GM12878 (cell line): ENCODE data around the gene MEIOSIN. TPM values are rescaled to one million over a fixed set of nuclear protein-coding genes. Genes with fewer than 3 reads are reported as not detected.

ENCODE experiments used
- ATF3 ChIP-seq: IDR thresholded peaks from 2 replicates; pipeline ENCODE4 v1.6.1; 2011; ENCODE audit warnings: low read depth, mild to moderate bottlenecking, low read length, moderate library complexity, borderline replicate concordance; ENCODE audit errors: extremely low read depth
- BMI1 ChIP-seq: fragments of 450-650 bp; IDR thresholded peaks from 2 replicates; pipeline ENCODE4 v1.6.1; 2016; ENCODE audit warnings: mild to moderate bottlenecking, moderate library complexity, borderline replicate concordance
- DPF2 ChIP-seq: fragments of 450-650 bp; IDR thresholded peaks from 2 replicates; pipeline ENCODE4 v1.6.1; 2017; ENCODE audit warnings: mild to moderate bottlenecking
- E2F4 ChIP-seq: IDR thresholded peaks from 2 replicates; pipeline ENCODE4 v1.6.1; 2012; ENCODE audit warnings: low read depth, low read length, improper control_type of control experiment
- IKZF2 ChIP-seq, 2 experiments: fragments of 450-650 bp; IDR thresholded peaks; 2 replicates each; pipeline ENCODE4 v1.6.1; 2017; ENCODE audit warnings: mild to moderate bottlenecking in 2 of 2, moderate library complexity in 2 of 2
- MEF2B ChIP-seq: fragments of 450-650 bp; IDR thresholded peaks from 2 replicates; pipeline ENCODE4 v1.6.1; 2018; ENCODE audit warnings: mild to moderate bottlenecking, moderate library complexity; ENCODE audit not compliant: partially characterized antibody, poor library complexity, severe bottlenecking
- MTA3 ChIP-seq: IDR thresholded peaks from 2 replicates; pipeline ENCODE4 v1.6.1; 2012; ENCODE audit warnings: low read length, inconsistent platforms, borderline replicate concordance
- MYB ChIP-seq: fragments of 150-350 bp; IDR thresholded peaks from 2 replicates; pipeline ENCODE4 v1.6.1; 2014; ENCODE audit warnings: mild to moderate bottlenecking, low read depth, low read length, borderline replicate concordance
- NR2C1 ChIP-seq: fragments of 450-650 bp; IDR thresholded peaks from 2 replicates; pipeline ENCODE4 v1.6.1; 2017; ENCODE audit warnings: antibody characterized with exemption, mild to moderate bottlenecking, moderate library complexity
- PBX3 ChIP-seq: IDR thresholded peaks from 2 replicates; pipeline ENCODE4 v1.6.1; 2011; ENCODE audit warnings: mild to moderate bottlenecking, low read depth, low read length, moderate library complexity; ENCODE audit not compliant: insufficient replicate concordance
- RB1 ChIP-seq: fragments of 450-650 bp; formaldehyde crosslinking; IDR thresholded peaks from 2 replicates; pipeline ENCODE4 v1.6.1; 2017; ENCODE audit warnings: mild to moderate bottlenecking, borderline replicate concordance
- SIN3A ChIP-seq: IDR thresholded peaks from 2 replicates; pipeline ENCODE4 v1.6.1; 2012; ENCODE audit warnings: low read depth, low read length, improper control_type of control experiment
- SMC3 ChIP-seq: IDR thresholded peaks from 2 replicates; pipeline ENCODE4 v1.6.1; 2011; ENCODE audit warnings: low read length, improper control_type of control experiment, borderline replicate concordance
- TBL1XR1 ChIP-seq: IDR thresholded peaks from 2 replicates; pipeline ENCODE4 v1.6.1; 2012; ENCODE audit warnings: low read depth, low read length, improper control_type of control experiment
- TCF7 ChIP-seq: IDR thresholded peaks from 2 replicates; pipeline ENCODE4 v1.6.1; 2014; ENCODE audit warnings: antibody characterized with exemption, borderline replicate concordance
- YY1 ChIP-seq: IDR thresholded peaks from 2 replicates; pipeline ENCODE4 v1.6.1; 2011; ENCODE audit warnings: low read depth, mild to moderate bottlenecking, low read length
- polyA plus RNA-seq, 11 experiments: library from polyadenylated mRNA; depleted of rRNA in 4 of 11; unstranded in 6 of 11; stranded (reverse) in 5 of 11; fragments of >200 nt; fragmentation: Nextera tagmentation in 4 of 11; fragmentation: Illumina TruSeq in 1 of 11; extraction: Ambion mirVana in 4 of 11; extraction: Trizol in 1 of 11; gene quantifications; 1 replicate in 1 of 11; 2 replicates in 10 of 11; pipeline versions ENCODE4 v1.2.1 to v1.2.3, GENCODE V29; 2011 to 2016; ENCODE audit warnings: inconsistent platforms in 2 of 11, missing spikeins in 2 of 11, low read depth in 1 of 11
- total RNA-seq, 4 experiments: library from RNA; depleted of rRNA in 3 of 4; stranded (reverse); fragments of >200 nt in 3 of 4; fragmentation: Illumina TruSeq in 1 of 4; extraction: Trizol in 1 of 4; gene quantifications; 2 replicates each; pipeline versions ENCODE4 v1.2.1 to v1.2.3, GENCODE V29; 2013 to 2021
- TF ChIP-seq, protein P1 (sequence below): IDR thresholded peaks from 2 replicates; pipeline ENCODE4 v1.6.1; 2012; ENCODE audit warnings: mild to moderate bottlenecking, low read depth, low read length
- TF ChIP-seq, protein P2 (sequence below): fragments of 450-650 bp; IDR thresholded peaks from 2 replicates; pipeline ENCODE4 v1.6.1; 2018; ENCODE audit warnings: borderline replicate concordance, mild to moderate bottlenecking; ENCODE audit not compliant: partially characterized antibody

Gene MEIOSIN
- total and polyA plus RNA-seq, 10 of the 15 experiments (the other 5 are each of a cell fraction or from before 2014, with no cell fraction given): 0.05 to 0.66 (median 0.14) TPM; not detected in 4

DNA sequence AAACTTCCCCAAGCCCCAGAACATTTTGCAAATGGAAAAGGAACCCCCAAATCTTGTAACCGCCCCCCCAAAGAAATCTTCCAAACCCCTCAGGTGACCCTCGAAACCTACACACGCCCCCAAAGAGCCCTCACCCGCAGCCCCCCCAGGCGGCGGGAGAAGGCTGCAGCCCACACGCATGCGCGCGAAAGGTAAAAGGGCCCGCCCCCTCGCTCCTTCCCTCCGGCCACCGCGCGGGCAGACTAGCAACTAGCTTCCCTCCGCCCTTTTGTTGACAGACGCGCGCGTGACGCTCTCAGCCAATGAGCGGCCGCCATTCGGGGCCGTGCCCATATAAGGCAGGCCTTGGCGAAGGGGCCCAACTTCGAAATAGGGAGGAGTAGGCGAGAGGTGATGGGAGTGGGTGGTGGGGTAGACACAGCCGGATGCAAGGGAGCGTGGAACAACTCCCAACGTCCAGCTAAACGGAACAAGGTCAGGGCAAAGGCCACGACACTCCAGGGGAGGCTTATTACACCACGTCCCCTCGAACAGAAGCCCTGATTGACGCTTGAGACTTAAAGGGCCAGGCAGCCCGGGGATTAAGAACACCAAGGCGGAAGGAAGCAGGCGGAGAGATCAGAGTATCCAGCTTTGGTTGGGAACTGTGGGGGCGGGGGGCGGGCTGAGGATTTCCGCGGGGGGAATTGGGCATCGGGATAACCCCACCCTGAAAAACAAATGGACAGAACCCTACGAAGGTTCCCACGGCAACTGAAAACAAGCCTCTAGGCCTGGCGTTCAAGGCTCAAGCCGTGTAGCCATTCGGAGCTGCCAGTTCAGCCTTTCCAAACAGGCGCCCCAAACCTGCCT, 15.9 kb upstream of the MEIOSIN start (continued):
- TF ChIP-seq, protein P1, sequence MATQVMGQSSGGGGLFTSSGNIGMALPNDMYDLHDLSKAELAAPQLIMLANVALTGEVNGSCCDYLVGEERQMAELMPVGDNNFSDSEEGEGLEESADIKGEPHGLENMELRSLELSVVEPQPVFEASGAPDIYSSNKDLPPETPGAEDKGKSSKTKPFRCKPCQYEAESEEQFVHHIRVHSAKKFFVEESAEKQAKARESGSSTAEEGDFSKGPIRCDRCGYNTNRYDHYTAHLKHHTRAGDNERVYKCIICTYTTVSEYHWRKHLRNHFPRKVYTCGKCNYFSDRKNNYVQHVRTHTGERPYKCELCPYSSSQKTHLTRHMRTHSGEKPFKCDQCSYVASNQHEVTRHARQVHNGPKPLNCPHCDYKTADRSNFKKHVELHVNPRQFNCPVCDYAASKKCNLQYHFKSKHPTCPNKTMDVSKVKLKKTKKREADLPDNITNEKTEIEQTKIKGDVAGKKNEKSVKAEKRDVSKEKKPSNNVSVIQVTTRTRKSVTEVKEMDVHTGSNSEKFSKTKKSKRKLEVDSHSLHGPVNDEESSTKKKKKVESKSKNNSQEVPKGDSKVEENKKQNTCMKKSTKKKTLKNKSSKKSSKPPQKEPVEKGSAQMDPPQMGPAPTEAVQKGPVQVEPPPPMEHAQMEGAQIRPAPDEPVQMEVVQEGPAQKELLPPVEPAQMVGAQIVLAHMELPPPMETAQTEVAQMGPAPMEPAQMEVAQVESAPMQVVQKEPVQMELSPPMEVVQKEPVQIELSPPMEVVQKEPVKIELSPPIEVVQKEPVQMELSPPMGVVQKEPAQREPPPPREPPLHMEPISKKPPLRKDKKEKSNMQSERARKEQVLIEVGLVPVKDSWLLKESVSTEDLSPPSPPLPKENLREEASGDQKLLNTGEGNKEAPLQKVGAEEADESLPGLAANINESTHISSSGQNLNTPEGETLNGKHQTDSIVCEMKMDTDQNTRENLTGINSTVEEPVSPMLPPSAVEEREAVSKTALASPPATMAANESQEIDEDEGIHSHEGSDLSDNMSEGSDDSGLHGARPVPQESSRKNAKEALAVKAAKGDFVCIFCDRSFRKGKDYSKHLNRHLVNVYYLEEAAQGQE: no peak
- TF ChIP-seq NR2C1 (peak; percentile 79), RB1 (peak; percentile 78; the same call in 1 of the 2 replicates), TBL1XR1 (peak; percentile 84), SMC3 (0 out of 2 replicates have a peak, but pooled peaks have one; percentile 19), BMI1 (no peak; the same call in 1 of the 2 replicates), E2F4 (peak; percentile 61; the same call in 1 of the 2 replicates), SIN3A (peak; percentile 33; the same call in 1 of the 2 replicates), MYB (no peak), IKZF2 (IDR thresholded peaks at IDR 0.05) (peak; percentile 48 to 79; a peak in 3 of 4 replicates), MTA3 (no peak), ATF3 (peak; percentile 57; the same call in 1 of the 2 replicates), MEF2B (peak; percentile 60), TCF7 (no peak), DPF2 (peak; percentile 71; the same call in 1 of the 2 replicates), YY1 (peak; percentile 89), PBX3 (peak; percentile 95)
- TF ChIP-seq, protein P2, sequence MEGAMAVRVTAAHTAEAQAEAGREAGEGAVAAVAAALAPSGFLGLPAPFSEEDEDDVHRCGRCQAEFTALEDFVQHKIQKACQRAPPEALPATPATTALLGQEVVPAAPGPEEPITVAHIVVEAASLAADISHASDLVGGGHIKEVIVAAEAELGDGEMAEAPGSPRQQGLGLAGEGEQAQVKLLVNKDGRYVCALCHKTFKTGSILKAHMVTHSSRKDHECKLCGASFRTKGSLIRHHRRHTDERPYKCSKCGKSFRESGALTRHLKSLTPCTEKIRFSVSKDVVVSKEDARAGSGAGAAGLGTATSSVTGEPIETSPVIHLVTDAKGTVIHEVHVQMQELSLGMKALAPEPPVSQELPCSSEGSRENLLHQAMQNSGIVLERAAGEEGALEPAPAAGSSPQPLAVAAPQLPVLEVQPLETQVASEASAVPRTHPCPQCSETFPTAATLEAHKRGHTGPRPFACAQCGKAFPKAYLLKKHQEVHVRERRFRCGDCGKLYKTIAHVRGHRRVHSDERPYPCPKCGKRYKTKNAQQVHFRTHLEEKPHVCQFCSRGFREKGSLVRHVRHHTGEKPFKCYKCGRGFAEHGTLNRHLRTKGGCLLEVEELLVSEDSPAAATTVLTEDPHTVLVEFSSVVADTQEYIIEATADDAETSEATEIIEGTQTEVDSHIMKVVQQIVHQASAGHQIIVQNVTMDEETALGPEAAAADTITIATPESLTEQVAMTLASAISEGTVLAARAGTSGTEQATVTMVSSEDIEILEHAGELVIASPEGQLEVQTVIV: peak; percentile 61
